Myocyte (in vitro differentiated cells): ENCODE measurements around the gene DLG2. TPM values are rescaled to one million over a fixed set of nuclear protein-coding genes. Genes with fewer than 3 reads are reported as not detected.

Source experiments
- DNase-seq: peaks from one replicate; pipeline ENCODE4 v3.0.0-alpha.2; 2012; ENCODE audit warnings: low read depth
- total RNA-seq: library from RNA; depleted of rRNA; stranded (reverse); fragments of >200 nt; gene quantifications from 2 replicates; pipeline ENCODE4 v1.2.3, GENCODE V29; 2014

The DLG2 gene
- total RNA-seq, 1 donor from 2014 or later: 9.5 TPM

GRCh38 chr11:83677730-83678129 lies 1949.4 kb downstream of the DLG2 start:
- DNase-seq: no peak

DNA sequence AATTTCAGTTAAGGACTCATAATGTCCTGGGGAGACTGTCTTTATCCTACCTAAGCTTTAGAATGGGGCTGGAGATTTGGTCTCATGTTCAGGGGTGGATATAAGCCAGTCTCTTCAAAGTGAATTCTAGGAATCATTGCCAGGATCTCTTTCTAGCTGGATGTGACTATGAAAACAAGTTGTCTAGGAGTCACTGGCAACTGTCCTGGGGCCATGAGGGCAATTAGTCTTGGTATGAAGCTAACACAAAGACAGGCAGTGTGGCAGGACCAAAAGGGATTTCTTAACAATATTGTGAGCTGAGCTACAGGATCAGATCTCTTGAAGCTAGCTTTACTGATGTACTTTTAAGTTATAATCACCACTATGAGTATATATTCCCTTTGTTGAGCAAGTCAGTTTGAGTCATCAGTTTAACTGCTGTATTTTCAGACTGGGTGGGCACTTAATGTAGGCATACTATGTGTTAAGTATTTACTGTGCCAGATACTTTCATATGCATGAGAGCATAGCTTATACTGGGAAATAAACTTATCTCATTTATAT lies 1951.0 kb downstream of the DLG2 start:
- DNase-seq: no peak

DNA sequence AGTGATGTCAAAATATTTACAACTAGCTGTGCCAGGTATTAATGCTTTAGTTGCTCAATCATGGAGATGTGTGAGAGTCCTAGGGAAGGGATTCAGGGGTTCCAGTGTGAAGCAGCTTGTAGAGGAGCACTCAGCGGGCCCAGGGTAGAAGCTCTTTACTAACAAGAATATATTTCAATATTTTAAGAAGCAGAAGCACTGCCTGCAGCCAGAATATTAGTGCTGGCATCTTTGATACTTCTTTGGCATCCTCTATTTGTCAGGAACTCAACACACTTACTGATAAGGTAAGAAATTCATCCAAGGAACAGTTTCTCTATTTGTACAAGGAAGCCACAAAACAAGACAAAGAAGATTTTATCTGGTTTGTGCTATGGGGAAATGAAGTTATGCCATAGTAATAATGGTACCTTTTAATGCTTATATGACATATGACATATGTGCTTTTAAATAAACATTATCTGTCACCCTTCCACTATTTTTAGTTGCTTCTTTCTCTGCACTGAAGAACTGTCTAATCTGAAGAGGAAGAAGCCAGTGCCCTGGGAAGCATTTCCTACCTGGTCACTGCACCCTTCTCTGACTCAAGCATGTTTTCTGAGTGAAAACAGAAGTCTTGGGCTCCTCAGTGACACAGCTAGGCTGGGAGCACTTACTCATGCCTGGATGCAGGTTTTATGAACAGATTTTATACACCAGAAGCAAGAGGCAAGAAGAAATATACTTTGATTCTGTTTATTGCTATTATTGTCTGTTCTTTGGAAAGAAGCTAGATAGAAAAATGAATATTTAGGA lies 1952.8 kb downstream of the DLG2 start:
- no peak for DNase-seq

DNA sequence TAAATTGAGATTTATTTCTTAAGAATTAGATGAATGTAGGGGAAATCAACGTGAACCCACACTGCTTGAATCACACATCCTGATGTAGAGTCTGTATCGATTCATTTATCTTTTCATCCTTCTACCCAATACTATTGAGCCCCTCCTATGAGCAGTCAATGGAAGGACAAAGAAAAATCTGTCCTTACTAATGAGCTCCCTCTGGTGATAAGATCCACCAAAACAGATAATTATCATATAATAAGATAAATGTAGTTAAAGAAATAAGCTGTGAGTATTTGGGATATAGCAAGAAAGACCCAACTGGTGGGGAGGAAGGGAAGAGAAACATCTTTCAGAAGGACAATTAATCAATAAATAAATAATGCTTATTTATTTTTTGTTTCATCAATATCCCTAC lies 1955.9 kb downstream of the DLG2 start:
- no peak for DNase-seq

- no peak for DNase-seq
These were observed 1961.0 kb downstream of the DLG2 start for GRCh38 chr11:83666149-83666548.

DNA sequence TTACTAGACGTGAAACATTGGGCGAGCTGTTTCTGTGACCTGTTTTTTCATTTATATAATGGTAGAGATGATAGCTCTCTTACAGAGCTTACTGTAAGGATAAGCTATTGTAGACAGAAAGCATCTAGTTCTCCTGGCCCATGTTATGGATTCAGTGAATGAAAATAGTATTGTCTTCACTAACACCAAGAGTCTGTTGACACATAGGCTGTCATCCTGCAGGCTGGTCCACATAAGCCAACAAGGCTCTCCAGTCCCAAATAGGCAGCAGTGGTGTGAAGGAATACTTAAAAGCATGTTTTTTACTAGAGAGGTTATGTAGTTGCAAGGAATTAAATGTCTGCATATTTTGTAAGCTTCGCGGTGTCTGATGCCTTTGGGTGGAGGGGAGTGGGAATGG lies 1963.2 kb downstream of the DLG2 start:
- no peak for DNase-seq

GRCh38 chr11:83663446-83663845 lies 1963.7 kb downstream of the DLG2 start:
- DNase-seq: no peak

GRCh38 chr11:83662494-83662893 lies 1964.7 kb downstream of the DLG2 start:
- no peak for DNase-seq

- no peak for DNase-seq
These were observed 1965.4 kb downstream of the DLG2 start for GRCh38 chr11:83661491-83662350.

DNA sequence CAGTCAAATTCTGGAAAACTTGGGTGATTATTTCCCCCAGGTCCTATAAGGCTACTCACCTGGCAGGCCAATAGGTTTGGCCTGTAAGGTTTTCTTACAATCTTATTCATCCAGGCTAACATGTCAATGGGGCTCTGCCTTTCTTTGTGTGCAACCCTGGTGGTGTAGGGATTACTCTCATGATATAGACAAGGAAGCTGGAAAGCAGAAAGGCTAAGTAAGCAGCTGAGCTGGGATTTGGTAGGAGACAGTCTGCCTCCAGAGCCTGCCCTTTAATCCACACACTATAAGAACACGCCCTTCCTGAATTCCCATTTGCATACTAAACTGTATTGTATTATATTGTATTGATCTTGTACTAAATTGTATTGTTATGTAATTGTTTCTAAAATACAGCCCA lies 1967.7 kb downstream of the DLG2 start:
- no peak for DNase-seq

DNA sequence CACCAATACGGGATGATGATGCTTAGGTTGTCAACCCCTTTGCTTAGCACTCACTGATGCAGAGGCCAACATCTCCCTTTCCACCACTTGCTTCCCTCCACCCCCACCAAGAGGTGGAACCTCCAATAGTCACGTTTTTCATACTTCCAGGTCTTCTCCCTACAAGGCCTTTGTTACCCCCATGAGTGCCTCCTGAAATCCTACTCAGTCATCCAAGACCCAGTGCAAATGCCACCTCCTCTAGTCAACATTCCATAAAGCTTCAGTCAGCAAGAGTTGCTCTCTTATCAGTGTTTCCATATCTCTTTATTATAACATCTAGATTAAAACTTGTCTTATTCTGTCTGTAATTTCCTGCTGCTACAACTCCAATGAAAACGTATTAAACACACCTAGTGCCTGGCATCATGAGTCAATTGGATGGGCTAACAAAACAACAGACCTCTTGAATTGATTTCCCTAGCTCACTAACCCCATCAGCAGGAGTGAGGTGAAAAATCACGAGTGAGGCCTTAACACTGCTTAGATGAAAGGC lies 1970.3 kb downstream of the DLG2 start:
- DNase-seq: no peak

DNA sequence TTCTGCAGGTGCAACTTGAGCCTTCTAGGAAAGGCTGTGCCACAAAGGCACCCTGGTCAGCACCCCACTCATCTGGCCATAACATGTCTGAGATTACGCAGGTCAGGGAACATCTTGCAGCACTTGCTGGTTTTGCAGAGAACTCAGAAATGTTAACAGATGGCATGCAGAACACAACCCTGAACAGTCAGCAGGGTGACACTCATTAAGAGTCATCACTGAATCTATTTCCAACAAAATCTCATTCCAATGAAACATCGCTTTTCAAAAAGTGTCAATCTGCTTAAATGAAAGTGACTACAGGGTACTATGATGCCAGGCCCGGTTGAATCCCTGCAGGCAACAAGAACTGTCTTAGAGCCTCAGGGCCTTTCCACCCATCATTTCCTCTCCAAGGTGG lies 1971.2 kb downstream of the DLG2 start:
- no peak for DNase-seq

GRCh38 chr11:83649528-83649855 lies 1977.7 kb downstream of the DLG2 start:
- DNase-seq: no peak

- DNase-seq: no peak
These were observed 1978.3 kb downstream of the DLG2 start for GRCh38 chr11:83648610-83649527.

DNA sequence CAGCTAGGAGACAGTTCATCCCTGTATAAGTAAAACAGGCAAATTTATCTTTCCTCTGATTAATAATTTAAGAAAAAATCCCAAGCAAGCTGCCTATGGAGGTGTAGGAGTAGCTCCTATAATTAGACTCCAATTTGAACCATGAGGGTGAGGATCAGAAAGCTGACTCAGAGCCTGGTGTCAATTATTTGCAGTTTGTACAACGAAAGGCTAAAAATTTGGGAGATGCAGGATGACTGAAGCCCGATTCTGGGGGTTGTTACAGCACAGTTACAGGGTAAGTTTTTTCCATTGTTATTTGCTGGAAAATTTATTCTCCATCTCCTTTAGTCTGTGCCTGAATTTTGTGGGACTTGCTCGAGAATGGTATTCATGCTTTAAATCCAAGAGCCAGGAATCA lies 1981.6 kb downstream of the DLG2 start:
- DNase-seq: no peak

GRCh38 chr11:83643115-83643514 lies 1984.0 kb downstream of the DLG2 start:
- DNase-seq: no peak

DNA sequence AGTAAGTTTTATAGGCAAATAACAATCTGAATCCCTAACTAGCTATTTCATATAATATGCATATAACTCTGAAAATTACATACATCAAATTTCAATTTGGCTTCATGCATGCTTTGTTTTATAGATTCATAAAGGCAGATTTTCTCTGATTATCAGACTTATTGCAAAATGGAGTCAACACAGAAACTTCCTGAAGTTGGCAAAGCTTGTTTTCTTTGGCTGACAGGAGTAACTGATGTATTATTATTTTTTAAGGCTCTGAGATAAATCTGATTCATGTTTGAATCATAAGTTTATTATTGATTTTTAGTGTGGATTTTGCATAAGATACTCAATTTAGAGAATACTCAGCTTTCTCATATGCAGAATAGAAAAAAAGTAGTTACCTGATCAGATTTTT lies 1984.6 kb downstream of the DLG2 start:
- DNase-seq: no peak

DNA sequence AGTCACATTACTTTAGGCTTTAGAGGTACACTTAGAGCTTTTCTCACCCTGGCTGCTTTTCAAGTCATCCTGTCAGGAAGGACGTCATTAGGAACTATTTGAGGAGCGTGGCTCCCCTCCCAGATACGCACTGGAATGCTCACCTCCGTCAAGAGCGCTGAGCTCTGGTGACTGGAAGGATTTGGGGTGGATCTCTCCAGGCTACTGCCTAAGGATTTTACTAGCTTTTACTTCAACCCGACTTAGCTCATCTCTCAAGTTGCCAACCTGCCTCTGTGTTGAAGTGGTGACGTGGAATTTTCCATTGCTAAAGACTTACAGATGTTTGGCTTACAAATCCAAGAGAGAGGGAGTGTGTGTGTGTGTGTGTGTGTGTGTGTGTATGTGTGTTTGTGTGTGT lies 1985.6 kb downstream of the DLG2 start:
- DNase-seq: no peak

GRCh38 chr11:83639995-83640758 lies 1987.0 kb downstream of the DLG2 start:
- no peak for DNase-seq

DNA sequence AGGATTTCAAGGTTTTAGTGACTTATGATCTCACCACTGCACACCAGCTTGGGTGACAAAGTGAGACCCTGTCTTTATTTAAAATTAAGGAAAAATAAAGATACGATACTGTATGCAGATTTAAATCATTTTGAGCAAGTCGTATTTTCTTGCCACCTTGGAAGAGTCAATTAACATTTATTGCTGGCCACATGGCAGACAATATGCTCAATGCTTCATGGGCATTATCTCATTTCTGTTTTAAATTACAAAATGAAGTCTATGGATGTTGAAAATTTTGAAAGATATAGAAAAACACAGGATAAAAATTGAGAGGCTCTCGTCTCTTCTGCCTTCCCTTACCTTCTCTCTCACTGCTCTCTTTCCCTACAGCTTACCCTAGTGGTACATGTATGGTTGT lies 1992.0 kb downstream of the DLG2 start:
- no peak for DNase-seq
